Liver (tissue), 9 donors: ENCODE results near the gene TPGS2. TPM values are rescaled to one million over a fixed set of nuclear protein-coding genes. Genes with fewer than 3 reads are reported as not detected.

ENCODE experiments used
- DNase-seq: peaks from one replicate; pipeline ENCODE4 v3.0.0-alpha.2; 2017; ENCODE audit warnings: low spot score
- H3K27ac ChIP-seq, 2 donors: one replicate each; pipeline ENCODE4 v1.7.0; 2013; ENCODE audit warnings: inconsistent platforms in 2 of 2, low read length in 2 of 2, control low read depth in 1 of 2, low read depth in 1 of 2, mild to moderate bottlenecking in 1 of 2
- H3K27me3 ChIP-seq, 4 donors: one replicate each; pipeline versions ENCODE4 v1.6.1 to v1.7.0; 2013; ENCODE audit warnings: low read length in 3 of 4, inconsistent platforms in 1 of 4, mild to moderate bottlenecking in 1 of 4, moderate library complexity in 1 of 4; ENCODE audit not compliant: control insufficient read depth in 4 of 4, insufficient read depth in 4 of 4
- H3K36me3 ChIP-seq, 4 donors: one replicate each; pipeline versions ENCODE4 v1.6.1 to v1.7.0; 2013; ENCODE audit warnings: low read length in 3 of 4, mild to moderate bottlenecking in 3 of 4, low read depth in 1 of 4, moderate library complexity in 1 of 4; ENCODE audit not compliant: control insufficient read depth in 4 of 4, insufficient read depth in 3 of 4
- H3K4me1 ChIP-seq, 4 donors: one replicate each; pipeline versions ENCODE4 v1.6.1 to v1.7.0; 2013; ENCODE audit warnings: low read length in 3 of 4, mild to moderate bottlenecking in 3 of 4, moderate library complexity in 1 of 4; ENCODE audit not compliant: control insufficient read depth in 4 of 4, insufficient read depth in 4 of 4
- H3K4me3 ChIP-seq, 3 donors: one replicate each; pipeline versions ENCODE4 v1.6.1 to v1.7.0; 2013; ENCODE audit warnings: low read length in 3 of 3, control low read depth in 1 of 3, low read depth in 1 of 3, mild to moderate bottlenecking in 1 of 3
- H3K9ac ChIP-seq, 2 donors: one replicate each; pipeline ENCODE4 v1.7.0; 2013; ENCODE audit warnings: low read length in 2 of 2, mild to moderate bottlenecking in 2 of 2, moderate library complexity in 2 of 2, control low read depth in 1 of 2, low read depth in 1 of 2
- H3K9me3 ChIP-seq, 4 donors: one replicate each; pipeline versions ENCODE4 v1.6.1 to v1.7.0; 2013; ENCODE audit warnings: low read length in 3 of 4; ENCODE audit not compliant: control insufficient read depth in 4 of 4
- EGR1 ChIP-seq, 2 donors: IDR thresholded peaks; 2 replicates each; pipeline ENCODE4 v1.6.1; 2016 to 2018; ENCODE audit warnings: antibody characterized with exemption in 2 of 2, low read depth in 2 of 2
- FOXA1 ChIP-seq: IDR thresholded peaks from 2 replicates; pipeline ENCODE4 v1.6.1; 2016; ENCODE audit warnings: antibody characterized with exemption
- FOXA2 ChIP-seq: IDR thresholded peaks from 2 replicates; pipeline ENCODE4 v1.6.1; 2016; ENCODE audit warnings: antibody characterized with exemption
- GABPA ChIP-seq, 2 donors: IDR thresholded peaks in 1 of 2; conservative IDR thresholded peaks in 1 of 2; 2 replicates each; pipeline ENCODE4 v1.6.1; 2016; ENCODE audit warnings: antibody characterized with exemption in 2 of 2, mild to moderate bottlenecking in 1 of 2, moderate library complexity in 1 of 2
- HNF4A ChIP-seq, 2 donors: conservative IDR thresholded peaks; 2 replicates each; pipeline ENCODE4 v1.6.1; 2016; ENCODE audit warnings: antibody characterized with exemption in 2 of 2, mild to moderate bottlenecking in 2 of 2
- HNF4G ChIP-seq: IDR thresholded peaks from 2 replicates; pipeline ENCODE4 v1.6.1; 2016; ENCODE audit warnings: antibody characterized with exemption
- JUND ChIP-seq, 2 donors: IDR thresholded peaks; 2 replicates each; pipeline ENCODE4 v1.6.1; 2016; ENCODE audit warnings: antibody characterized with exemption in 2 of 2
- NR2F2 ChIP-seq: IDR thresholded peaks from 2 replicates; pipeline ENCODE4 v1.6.1; 2016; ENCODE audit warnings: antibody characterized with exemption
- RAD21 ChIP-seq, 2 donors: IDR thresholded peaks; 2 replicates each; pipeline ENCODE4 v1.6.1; 2016; ENCODE audit warnings: antibody characterized with exemption in 2 of 2, mild to moderate bottlenecking in 2 of 2
- RXRA ChIP-seq, 2 donors: IDR thresholded peaks; 2 replicates each; pipeline ENCODE4 v1.6.1; 2017 to 2018; ENCODE audit warnings: antibody characterized with exemption in 2 of 2, mild to moderate bottlenecking in 1 of 2
- SP1 ChIP-seq: IDR thresholded peaks from 2 replicates; pipeline ENCODE4 v1.6.1; 2018; ENCODE audit warnings: antibody characterized with exemption, mild to moderate bottlenecking
- TAF1 ChIP-seq: conservative IDR thresholded peaks from 2 replicates; pipeline ENCODE4 v1.6.1; 2016; ENCODE audit warnings: antibody characterized with exemption, mild to moderate bottlenecking
- YY1 ChIP-seq: IDR thresholded peaks from 2 replicates; pipeline ENCODE4 v1.6.1; 2016; ENCODE audit warnings: antibody characterized with exemption, mild to moderate bottlenecking
- WGBS: extraction: QIAGEN DNeasy Blood & Tissue Kit; methylation state at CpG from one replicate; pipeline ENCODE4 v1.1.7; 2013; 5-methylcytosine and 5-hydroxymethylcytosine counted together
- polyA plus RNA-seq, 2 donors: library from polyadenylated mRNA; stranded (reverse) in 1 of 2; unstranded in 1 of 2; fragments of 200-250 nt in 1 of 2; fragments of >200 nt in 1 of 2; fragmentation: Nextera tagmentation in 1 of 2; extraction: Ambion mirVana in 1 of 2; gene quantifications; one replicate each; pipeline versions ENCODE4 v1.2.1 to v1.2.3, GENCODE V29; 2013 to 2015
- total RNA-seq, 2 donors: library from RNA; depleted of rRNA; stranded (reverse); fragments of >200 nt; gene quantifications; one replicate each; pipeline ENCODE4 v1.2.3, GENCODE V29; 2014
- TF ChIP-seq, protein P1 (sequence below): fragments of 150-350 bp; IDR thresholded peaks from 2 replicates; pipeline ENCODE4 v1.5.1; 2017; ENCODE audit warnings: improper control_type of control experiment, low read depth, low read length; ENCODE audit not compliant: missing input control
- TF ChIP-seq, protein P2 (sequence below): IDR thresholded peaks from 2 replicates; pipeline ENCODE4 v1.6.1; 2016; ENCODE audit warnings: antibody characterized with exemption
- TF ChIP-seq, protein P3 (sequence below): IDR thresholded peaks from 2 replicates; pipeline ENCODE4 v1.6.1; 2016; ENCODE audit warnings: antibody characterized with exemption
- TF ChIP-seq, protein P4 (sequence below): IDR thresholded peaks from 2 replicates; pipeline ENCODE4 v1.6.1; 2016; ENCODE audit warnings: antibody characterized with exemption
- TF ChIP-seq, protein P5 (sequence below): IDR thresholded peaks from 2 replicates; pipeline ENCODE4 v1.6.1; 2016; ENCODE audit warnings: antibody characterized with exemption, mild to moderate bottlenecking
- donor health status: healthy.
- donor health status: healthy.
- donor health status: healthy.
- donor health status: healthy.
- donor health status: healthy.

Gene TPGS2
- total and polyA plus RNA-seq, 4 donors: 20.2 to 57.4 (median 21.2) TPM

DNA sequence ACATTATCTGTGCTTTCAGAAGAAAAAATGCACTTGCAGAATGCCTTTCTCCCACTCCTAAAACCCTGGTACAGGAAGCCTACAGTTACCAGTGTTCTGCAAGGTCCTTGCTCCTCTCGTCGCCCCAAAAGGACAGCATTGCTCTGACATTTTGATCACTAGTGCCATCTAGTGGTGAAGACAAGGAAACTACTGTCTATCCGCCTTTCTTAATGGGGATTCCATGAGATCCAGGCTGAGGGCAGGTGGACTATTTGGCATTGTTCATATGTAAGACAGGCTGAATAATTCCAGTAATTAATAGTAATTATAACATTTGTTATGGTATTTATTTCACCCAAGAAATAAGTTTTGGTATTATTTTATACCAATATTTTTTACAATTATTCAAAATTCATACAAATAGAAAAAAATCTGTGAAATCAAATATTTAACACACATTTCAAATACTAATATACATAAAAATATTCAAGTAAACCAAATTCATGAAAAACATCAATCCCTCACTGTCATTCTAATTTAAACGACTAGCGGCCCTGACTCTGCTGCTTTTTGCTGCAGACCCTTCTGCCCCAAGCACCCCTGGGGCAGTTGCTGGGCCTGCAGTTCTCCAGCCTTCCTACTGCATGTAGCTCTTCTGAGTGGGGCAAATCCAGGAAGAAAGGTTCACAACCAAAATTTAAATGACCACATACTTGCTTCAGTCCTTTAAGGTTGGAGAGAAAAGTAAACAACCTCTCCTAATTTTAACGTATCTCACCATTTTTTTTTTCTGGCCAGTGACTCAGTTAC, 19.0 kb downstream of the TPGS2 start:
- Histone ChIP-seq H3K27me3 (no peaks in the 10 kb centered on the region), H3K9me3 (no peaks in the 10 kb centered on the region), H3K9ac (no peak overlapping the region), H3K4me1 (peaks cover 0 to 3% (median 1%) of the 10 kb centered on the region in 4 donors), H3K36me3 (peaks cover 0 to 8% (median 5%) of the 10 kb centered on the region in 4 donors), H3K27ac (no peak overlapping the region), H3K4me3 (no peak overlapping the region)
- TF ChIP-seq, protein P1, sequence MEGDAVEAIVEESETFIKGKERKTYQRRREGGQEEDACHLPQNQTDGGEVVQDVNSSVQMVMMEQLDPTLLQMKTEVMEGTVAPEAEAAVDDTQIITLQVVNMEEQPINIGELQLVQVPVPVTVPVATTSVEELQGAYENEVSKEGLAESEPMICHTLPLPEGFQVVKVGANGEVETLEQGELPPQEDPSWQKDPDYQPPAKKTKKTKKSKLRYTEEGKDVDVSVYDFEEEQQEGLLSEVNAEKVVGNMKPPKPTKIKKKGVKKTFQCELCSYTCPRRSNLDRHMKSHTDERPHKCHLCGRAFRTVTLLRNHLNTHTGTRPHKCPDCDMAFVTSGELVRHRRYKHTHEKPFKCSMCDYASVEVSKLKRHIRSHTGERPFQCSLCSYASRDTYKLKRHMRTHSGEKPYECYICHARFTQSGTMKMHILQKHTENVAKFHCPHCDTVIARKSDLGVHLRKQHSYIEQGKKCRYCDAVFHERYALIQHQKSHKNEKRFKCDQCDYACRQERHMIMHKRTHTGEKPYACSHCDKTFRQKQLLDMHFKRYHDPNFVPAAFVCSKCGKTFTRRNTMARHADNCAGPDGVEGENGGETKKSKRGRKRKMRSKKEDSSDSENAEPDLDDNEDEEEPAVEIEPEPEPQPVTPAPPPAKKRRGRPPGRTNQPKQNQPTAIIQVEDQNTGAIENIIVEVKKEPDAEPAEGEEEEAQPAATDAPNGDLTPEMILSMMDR: peak; percentile 71
- TF ChIP-seq JUND (IDR thresholded peaks at IDR 0.05) (no peak), RAD21 (IDR thresholded peaks at IDR 0.05) (peak; percentile 73 to 86)
- DNase-seq: no peak
- 46% methylated on average over 6 of the region's 6 CpGs for WGBS

DNA sequence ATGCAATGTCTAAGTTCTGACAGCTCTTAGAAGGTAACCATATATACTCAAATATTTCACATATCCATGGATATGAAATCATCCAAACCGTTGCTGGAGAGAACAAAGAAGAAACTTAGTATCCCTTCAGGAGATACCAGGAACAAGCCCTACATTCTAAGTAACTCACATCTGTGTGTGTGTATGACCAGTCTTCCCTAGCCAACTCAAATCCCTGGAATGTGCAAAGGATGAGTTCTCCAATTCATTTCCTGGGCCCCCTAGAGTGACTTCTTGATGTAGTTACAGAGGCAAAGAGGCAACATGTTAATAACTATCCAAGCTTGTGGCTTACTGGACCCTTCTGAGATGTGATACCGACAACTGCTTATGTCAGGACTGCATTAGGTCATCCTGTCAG, 20.1 kb downstream of the TPGS2 start:
- H3K27ac ChIP-seq: no peak overlapping the region
- H3K9me3 ChIP-seq: no peaks in the 10 kb centered on the region
- no peak overlapping the region for H3K4me3 ChIP-seq
- H3K36me3 ChIP-seq: peaks cover 0 to 10% (median 7%) of the 10 kb centered on the region in 4 donors
- no peak for DNase-seq
- no peaks in the 10 kb centered on the region for H3K27me3 ChIP-seq
- peaks cover 0 to 3% (median 1%) of the 10 kb centered on the region in 4 donors for H3K4me1 ChIP-seq
- H3K9ac ChIP-seq: no peak overlapping the region
- no peak for TF ChIP-seq RXRA (IDR thresholded peaks at IDR 0.05)
- TF ChIP-seq, protein P2, sequence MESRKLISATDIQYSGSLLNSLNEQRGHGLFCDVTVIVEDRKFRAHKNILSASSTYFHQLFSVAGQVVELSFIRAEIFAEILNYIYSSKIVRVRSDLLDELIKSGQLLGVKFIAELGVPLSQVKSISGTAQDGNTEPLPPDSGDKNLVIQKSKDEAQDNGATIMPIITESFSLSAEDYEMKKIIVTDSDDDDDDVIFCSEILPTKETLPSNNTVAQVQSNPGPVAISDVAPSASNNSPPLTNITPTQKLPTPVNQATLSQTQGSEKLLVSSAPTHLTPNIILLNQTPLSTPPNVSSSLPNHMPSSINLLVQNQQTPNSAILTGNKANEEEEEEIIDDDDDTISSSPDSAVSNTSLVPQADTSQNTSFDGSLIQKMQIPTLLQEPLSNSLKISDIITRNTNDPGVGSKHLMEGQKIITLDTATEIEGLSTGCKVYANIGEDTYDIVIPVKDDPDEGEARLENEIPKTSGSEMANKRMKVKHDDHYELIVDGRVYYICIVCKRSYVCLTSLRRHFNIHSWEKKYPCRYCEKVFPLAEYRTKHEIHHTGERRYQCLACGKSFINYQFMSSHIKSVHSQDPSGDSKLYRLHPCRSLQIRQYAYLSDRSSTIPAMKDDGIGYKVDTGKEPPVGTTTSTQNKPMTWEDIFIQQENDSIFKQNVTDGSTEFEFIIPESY: no peak
- TF ChIP-seq GABPA (IDR thresholded peaks at IDR 0.05 in 1 of 2, conservative IDR thresholded peaks at IDR 0.05 in 1 of 2): no peak
- TF ChIP-seq, protein P1: no peak
- TF ChIP-seq, protein P3, sequence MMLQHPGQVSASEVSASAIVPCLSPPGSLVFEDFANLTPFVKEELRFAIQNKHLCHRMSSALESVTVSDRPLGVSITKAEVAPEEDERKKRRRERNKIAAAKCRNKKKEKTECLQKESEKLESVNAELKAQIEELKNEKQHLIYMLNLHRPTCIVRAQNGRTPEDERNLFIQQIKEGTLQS: no peak
- no peak for TF ChIP-seq TAF1
- TF ChIP-seq, protein P4, sequence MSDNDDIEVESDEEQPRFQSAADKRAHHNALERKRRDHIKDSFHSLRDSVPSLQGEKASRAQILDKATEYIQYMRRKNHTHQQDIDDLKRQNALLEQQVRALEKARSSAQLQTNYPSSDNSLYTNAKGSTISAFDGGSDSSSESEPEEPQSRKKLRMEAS: no peak
- no peak for TF ChIP-seq HNF4A (conservative IDR thresholded peaks at IDR 0.05)
- no peak for TF ChIP-seq FOXA1
- TF ChIP-seq NR2F2: no peak
- no peak for TF ChIP-seq EGR1 (IDR thresholded peaks at IDR 0.05; ENCODE audit: low read depth in 2 of 2)
- no peak for TF ChIP-seq YY1
- no peak for TF ChIP-seq SP1
- TF ChIP-seq, protein P5, sequence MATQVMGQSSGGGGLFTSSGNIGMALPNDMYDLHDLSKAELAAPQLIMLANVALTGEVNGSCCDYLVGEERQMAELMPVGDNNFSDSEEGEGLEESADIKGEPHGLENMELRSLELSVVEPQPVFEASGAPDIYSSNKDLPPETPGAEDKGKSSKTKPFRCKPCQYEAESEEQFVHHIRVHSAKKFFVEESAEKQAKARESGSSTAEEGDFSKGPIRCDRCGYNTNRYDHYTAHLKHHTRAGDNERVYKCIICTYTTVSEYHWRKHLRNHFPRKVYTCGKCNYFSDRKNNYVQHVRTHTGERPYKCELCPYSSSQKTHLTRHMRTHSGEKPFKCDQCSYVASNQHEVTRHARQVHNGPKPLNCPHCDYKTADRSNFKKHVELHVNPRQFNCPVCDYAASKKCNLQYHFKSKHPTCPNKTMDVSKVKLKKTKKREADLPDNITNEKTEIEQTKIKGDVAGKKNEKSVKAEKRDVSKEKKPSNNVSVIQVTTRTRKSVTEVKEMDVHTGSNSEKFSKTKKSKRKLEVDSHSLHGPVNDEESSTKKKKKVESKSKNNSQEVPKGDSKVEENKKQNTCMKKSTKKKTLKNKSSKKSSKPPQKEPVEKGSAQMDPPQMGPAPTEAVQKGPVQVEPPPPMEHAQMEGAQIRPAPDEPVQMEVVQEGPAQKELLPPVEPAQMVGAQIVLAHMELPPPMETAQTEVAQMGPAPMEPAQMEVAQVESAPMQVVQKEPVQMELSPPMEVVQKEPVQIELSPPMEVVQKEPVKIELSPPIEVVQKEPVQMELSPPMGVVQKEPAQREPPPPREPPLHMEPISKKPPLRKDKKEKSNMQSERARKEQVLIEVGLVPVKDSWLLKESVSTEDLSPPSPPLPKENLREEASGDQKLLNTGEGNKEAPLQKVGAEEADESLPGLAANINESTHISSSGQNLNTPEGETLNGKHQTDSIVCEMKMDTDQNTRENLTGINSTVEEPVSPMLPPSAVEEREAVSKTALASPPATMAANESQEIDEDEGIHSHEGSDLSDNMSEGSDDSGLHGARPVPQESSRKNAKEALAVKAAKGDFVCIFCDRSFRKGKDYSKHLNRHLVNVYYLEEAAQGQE: no peak
- TF ChIP-seq RAD21 (IDR thresholded peaks at IDR 0.05): no peak
- TF ChIP-seq FOXA2: no peak
- TF ChIP-seq JUND (IDR thresholded peaks at IDR 0.05): no peak
- TF ChIP-seq HNF4G: no peak
- 95% methylated on average over 2 of the region's 2 CpGs for WGBS
